ENCODE results near the gene KRTAP5-11.
"Not testable (repeated sequence)": the region's sequence is repeated elsewhere in the genome, so short reads cannot be mapped to it uniquely, and the experiment has no call there.

DNA sequence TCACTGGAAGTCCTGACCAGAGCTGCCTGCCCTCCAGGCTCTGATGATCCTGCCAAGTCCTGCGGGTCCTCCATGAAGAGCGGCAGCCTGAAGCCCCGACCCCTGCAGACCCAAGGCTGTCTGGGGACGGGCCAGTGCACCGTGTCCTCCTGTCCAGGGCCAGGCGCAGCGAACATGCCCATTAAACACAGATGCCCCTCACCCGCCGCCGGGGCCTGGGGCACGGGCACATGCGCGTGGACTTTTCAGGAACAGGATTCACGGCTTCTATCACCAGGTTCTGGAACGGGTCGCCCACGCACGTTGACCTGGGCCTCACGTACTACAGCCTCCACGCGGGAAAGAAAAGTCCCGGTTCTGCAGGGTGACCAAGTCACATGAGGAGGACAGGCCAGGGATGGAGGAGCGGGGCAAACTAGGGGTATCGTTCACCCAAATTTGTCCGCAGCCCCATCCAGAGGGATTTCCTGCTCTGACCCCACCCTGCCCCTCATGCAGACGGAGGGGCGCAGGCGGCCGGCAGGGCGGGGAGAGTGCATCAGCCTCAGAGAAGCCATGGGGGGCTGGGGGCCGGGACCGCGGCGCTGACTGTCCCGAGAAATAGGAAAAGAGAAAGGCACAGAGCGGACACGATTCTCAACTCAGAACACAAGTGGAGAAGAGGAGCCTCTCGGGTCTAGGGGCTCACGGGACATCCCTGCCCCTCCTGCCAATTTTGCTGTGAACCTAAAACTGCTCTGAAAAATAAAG is 11.4 kb downstream of the KRTAP5-11 start:
- not testable (repeated sequence) for TF ChIP-seq CTCF (conservative IDR thresholded peaks at IDR 0.05 in 1 of 2, IDR thresholded peaks at IDR 0.05 in 1 of 2; ENCODE audit: extremely low read depth in 1 of 2, insufficient read depth in 1 of 2, low read depth in 1 of 2, low read length in 2 of 2); EZH2 (IDR thresholded peaks at IDR 0.05; ENCODE audit: borderline replicate concordance, low read length)

Measured in mammary epithelial cell (primary cell).